ENCODE data around the gene TMEM179. TPM values are rescaled to one million over a fixed set of nuclear protein-coding genes. Genes with fewer than 3 reads are reported as not detected.

TMEM179 gene
- total RNA-seq, 2 donors from 2014 or later: not detected

DNA sequence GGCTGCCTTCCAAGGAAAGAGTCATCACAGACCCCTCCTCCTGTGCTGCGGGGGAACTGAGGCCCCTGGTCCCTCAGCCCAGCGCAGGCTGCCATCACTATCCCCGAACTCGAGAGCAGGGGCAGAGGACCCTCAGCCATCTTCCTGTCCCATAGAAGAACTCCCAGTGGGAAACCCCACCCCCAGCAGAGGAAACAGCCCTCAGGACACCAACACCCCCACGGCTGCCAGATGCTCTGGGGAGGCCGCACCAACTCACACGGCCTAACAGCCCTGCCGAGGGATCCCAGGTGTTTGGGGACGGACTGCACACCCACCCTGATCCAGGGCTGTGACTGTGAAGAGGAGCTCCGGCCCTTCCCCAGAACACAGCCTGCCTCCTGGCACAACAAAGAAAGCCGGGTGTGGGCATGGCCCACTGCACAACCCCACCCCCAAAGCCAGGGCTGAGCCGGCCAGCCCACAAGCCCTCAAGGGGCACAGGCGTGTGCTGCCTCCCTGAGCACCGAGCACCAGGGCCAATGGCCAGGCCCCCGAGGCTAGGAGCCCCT lies 41.3 kb downstream of the TMEM179 start:
- DNase-seq (no peak), ATAC-seq (no peak)
- H3K4me1 Mint-ChIP-seq: peaks cover 8% of the 10 kb centered on the region
- H3K4me3 Mint-ChIP-seq: no peak overlapping the region
- H3K27ac Mint-ChIP-seq: no peak overlapping the region
- no peaks in the 10 kb centered on the region for H3K36me3 Mint-ChIP-seq (ENCODE audit: low read depth)
- no peaks in the 10 kb centered on the region for H3K9me3 ChIP-seq (ENCODE audit: control insufficient read depth, low read length, poor library complexity, severe bottlenecking)
- H3K27me3 Mint-ChIP-seq: peaks cover 46% of the 10 kb centered on the region

DNA sequence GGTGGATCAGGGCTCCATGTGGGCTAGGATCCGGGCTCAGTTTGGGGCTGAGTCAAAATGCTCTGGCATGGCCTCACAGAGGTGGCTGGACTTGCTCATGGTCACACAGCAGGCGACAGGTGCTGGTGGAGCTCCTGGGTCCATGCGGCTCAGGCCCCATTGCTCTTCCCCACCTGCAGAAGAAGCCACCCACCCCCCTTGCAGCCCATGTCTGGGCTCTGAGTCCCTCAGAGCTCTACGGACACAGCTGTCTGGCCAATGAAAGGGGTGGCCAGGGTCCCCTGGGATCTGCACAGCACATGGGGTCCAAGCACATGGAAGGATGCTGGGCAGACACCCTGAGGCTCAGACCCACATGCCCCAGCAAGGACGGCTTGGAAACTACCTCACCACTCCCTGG lies 42.0 kb downstream of the TMEM179 start:
- no peak for DNase-seq
- Mint-ChIP-seq H3K4me1 (peaks cover 8% of the 10 kb centered on the region), H3K27ac (no peak overlapping the region), H3K4me3 (no peak overlapping the region), H3K36me3 (ENCODE audit: low read depth) (no peaks in the 10 kb centered on the region), H3K27me3 (peaks cover 47% of the 10 kb centered on the region)
- no peaks in the 10 kb centered on the region for H3K9me3 ChIP-seq (ENCODE audit: control insufficient read depth, low read length, poor library complexity, severe bottlenecking)
- ATAC-seq: no peak

DNA sequence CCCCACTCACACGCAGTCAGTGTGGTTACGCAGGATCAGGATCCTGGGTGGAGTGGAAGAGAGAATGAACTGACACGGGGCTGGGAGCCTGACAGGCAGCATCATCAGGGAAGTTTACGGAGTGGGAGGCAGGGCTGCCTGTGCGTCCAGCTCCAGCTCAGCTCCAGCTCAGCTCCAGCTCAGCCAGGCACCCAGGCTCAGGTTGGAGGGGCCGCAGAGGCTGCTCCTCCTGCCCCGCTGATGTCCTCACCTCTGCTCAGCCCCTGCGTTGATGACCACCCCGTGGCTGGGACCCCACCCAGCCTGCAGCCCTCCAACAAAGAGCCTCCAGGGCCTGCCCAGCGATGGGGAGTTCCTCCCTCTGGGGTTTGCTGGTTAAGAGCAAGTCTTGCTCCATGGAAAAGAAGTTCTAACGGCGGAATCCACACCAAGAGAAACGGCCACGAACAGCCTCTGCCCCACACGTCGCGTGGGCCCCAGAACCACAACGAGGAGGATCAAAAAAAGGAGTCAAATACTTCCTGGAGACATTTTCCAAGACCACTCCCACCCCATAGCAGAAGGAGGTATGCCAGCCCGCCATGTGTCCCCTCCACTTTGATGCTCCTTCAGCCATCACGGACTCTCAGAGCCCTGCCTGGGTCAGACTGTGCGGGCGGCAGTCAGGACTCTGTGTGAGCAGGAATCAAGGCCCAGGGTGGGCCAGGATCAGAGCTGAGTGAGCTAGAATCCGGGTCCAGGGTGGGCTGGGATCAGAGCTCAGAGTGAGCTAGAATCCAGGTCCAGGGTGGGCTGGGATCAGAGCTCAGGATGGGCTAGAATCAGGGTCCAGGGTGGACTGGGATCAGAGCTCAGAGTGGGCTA lies 42.7 kb downstream of the TMEM179 start:
- H3K27ac Mint-ChIP-seq: no peak overlapping the region
- DNase-seq (no peak), ATAC-seq (no peak)
- no peaks in the 10 kb centered on the region for H3K9me3 ChIP-seq (ENCODE audit: control insufficient read depth, low read length, poor library complexity, severe bottlenecking)
- peaks cover 49% of the 10 kb centered on the region for H3K27me3 Mint-ChIP-seq
- H3K4me1 Mint-ChIP-seq: peaks cover 8% of the 10 kb centered on the region
- no peaks in the 10 kb centered on the region for H3K36me3 Mint-ChIP-seq (ENCODE audit: low read depth)
- no peak overlapping the region for H3K4me3 Mint-ChIP-seq

DNA sequence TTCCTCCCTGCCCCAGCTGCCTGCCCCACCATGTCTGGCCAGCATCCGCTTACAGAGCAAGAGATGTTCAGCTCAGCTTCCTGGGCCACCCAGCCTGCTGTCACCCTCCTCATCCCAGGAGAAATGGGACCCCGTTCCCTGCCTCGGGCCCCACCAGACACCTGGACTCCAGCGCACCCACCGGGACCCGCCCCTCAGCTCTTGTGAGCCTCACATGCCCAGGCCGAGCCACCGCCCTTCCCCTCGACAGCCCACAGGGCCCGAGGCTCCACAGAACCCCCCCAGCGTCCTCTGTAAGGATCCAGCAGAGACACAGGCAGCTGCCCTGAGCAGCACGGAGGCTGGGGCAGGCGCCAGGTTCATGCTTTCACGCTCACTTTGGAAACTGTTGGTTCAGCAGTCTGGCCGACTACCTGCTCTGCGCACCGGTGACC lies 43.4 kb downstream of the TMEM179 start:
- Mint-ChIP-seq H3K4me1 (peaks cover 8% of the 10 kb centered on the region), H3K4me3 (no peak overlapping the region), H3K27me3 (peaks cover 42% of the 10 kb centered on the region), H3K27ac (no peak overlapping the region), H3K36me3 (ENCODE audit: low read depth) (no peaks in the 10 kb centered on the region)
- no peak for ATAC-seq
- no peaks in the 10 kb centered on the region for H3K9me3 ChIP-seq (ENCODE audit: control insufficient read depth, low read length, poor library complexity, severe bottlenecking)
- DNase-seq: no peak

DNA sequence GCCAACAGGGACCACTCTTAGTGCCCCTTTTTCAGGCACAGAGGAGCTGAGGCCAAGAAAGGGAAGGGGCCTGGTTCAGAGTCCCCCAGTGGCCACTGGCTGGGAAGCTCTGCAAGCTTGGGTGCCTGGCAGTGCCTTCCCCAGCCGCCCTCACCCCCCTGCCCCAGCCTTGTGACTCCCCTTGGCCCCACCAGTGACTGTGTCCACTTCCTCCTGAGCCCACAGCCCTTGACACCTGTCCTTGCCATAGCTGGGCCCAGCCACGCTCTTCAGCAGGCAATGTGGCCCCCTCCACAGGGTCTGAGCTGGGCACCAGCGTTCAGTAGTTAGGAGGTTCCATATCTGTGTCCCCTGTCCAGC lies 44.0 kb downstream of the TMEM179 start:
- Mint-ChIP-seq H3K27ac (no peak overlapping the region), H3K4me3 (no peak overlapping the region), H3K27me3 (peaks cover 37% of the 10 kb centered on the region), H3K4me1 (peaks cover 8% of the 10 kb centered on the region), H3K36me3 (ENCODE audit: low read depth) (no peaks in the 10 kb centered on the region)
- no peak for ATAC-seq
- H3K9me3 ChIP-seq (ENCODE audit: control insufficient read depth, low read length, poor library complexity, severe bottlenecking): no peaks in the 10 kb centered on the region
- DNase-seq: no peak

DNA sequence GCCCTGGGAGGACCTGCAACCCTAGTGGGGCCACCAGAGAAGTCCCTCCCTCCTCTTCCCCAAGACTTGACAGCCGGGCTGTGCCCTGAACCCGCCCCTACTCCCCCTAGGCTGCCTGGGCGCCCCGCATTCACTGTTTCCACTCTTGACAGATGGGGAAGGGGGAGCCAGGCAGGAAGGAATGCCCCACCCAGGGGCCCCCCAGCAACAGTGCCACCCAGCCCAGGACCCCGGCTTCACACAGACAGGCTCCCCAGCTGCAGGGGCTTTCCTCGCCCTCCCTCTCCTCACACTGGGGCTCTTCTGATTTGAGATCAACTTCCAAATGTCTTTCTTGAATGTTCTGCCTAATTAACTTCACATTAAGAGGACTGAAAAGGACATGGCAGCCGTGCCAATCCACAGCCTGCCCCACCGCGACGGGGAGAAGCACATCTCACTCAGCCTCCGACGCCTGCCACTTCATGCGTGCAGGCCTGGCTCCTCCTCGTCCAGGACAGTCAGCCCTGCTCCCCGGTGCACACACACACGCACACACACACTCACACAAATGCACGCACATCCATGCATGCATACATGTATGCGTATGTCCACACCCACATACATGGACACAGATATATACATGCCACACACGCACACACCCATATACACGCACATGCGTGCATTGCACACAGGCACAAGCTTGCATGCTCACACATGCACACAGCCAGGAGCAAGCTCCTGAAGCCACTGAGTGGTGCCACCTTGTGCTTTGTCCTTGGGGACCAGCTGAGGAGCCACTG lies 44.6 kb downstream of the TMEM179 start:
- H3K36me3 Mint-ChIP-seq (ENCODE audit: low read depth): no peaks in the 10 kb centered on the region
- H3K9me3 ChIP-seq (ENCODE audit: control insufficient read depth, low read length, poor library complexity, severe bottlenecking): no peaks in the 10 kb centered on the region
- ATAC-seq (no peak), DNase-seq (no peak)
- peak overlapping the region; percentile 70 for H3K27ac Mint-ChIP-seq
- no peak overlapping the region for H3K4me3 Mint-ChIP-seq
- peaks cover 36% of the 10 kb centered on the region for H3K27me3 Mint-ChIP-seq
- H3K4me1 Mint-ChIP-seq: peaks cover 8% of the 10 kb centered on the region

DNA sequence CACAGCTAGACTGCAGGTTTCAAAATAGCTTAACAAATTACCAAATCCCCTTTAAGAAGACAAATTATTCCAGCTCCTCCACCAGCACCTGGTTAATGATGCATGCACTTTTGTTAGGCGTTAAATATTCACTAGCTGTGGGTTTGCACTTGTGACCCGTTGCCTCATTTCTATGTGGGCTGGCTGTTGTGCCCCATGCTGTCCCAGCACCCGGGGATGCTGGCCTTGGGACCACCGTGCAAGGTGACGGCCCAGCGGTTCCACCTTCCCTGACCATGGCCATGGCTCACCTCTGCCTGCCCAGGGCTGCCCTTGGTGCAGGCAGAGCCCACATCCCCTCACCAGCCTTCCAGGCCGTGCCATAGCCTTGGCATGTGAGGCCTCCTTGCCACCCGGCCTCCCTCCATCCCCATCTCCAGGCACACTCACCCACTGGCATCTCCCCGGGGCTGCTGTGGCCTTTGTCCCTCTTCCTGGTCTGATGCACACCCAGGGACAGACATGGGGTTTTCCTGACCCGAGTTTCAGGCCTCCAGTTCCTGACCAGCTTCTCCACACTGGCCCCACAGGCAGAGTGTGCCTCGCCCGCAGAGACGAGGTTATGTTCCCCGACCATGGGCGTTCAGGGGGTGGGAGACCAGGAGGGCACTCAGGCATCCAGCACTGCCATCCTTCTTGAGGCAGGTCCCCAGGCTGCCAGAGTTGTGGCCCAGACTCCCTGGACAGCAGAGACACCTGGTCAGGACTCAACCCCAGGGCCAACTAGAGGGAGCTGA lies 45.4 kb downstream of the TMEM179 start:
- Mint-ChIP-seq H3K27ac (no peak overlapping the region), H3K4me3 (no peak overlapping the region), H3K4me1 (peaks cover 8% of the 10 kb centered on the region), H3K36me3 (ENCODE audit: low read depth) (no peaks in the 10 kb centered on the region), H3K27me3 (peaks cover 31% of the 10 kb centered on the region)
- no peaks in the 10 kb centered on the region for H3K9me3 ChIP-seq (ENCODE audit: control insufficient read depth, low read length, poor library complexity, severe bottlenecking)
- DNase-seq (no peak), ATAC-seq (no peak)

DNA sequence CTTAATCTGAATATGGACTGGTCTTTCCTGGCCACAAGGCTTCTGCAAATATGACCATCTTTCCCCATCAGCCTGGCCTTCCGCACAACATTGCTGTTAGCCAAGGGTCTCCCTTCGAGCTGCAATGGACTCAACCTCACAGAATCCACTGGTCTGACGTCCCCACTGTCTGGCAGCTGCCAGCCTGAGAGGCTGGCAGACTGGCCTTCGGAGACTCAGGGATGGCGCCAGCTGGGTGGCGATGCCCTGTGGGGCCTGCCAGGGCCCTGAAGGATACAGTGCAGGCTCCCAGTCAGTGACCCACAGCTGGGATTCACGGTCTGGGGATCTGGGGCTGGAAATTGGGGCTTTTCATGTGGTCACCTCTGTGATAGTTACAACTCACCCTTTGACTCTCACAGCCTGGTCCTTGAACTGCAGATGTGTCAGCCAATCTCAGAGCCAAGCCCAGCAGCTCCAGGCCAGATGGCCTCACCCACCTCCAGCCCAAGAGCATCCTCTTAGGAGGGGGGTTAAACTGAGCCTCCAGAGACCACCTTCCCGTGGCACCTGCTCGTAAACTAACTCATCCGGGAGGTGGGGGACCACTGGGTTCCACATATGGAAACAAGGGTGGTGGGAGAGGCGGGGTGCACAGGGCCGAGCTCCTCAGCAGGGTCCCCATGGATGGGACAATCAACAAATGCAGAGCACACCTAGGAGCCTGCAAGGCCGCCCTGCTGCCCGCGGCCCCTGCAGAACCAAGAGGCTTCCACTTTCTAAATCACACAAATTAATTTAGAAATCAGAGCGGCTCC lies 46.1 kb downstream of the TMEM179 start:
- H3K27ac Mint-ChIP-seq: no peak overlapping the region
- peaks cover 30% of the 10 kb centered on the region for H3K27me3 Mint-ChIP-seq
- no peak overlapping the region for H3K4me3 Mint-ChIP-seq
- peak in 1 of 3 donors; percentile 4 for DNase-seq
- no peaks in the 10 kb centered on the region for H3K36me3 Mint-ChIP-seq (ENCODE audit: low read depth)
- no peak for ATAC-seq
- peaks cover 6% of the 10 kb centered on the region for H3K4me1 Mint-ChIP-seq
- no peaks in the 10 kb centered on the region for H3K9me3 ChIP-seq (ENCODE audit: control insufficient read depth, low read length, poor library complexity, severe bottlenecking)

DNA sequence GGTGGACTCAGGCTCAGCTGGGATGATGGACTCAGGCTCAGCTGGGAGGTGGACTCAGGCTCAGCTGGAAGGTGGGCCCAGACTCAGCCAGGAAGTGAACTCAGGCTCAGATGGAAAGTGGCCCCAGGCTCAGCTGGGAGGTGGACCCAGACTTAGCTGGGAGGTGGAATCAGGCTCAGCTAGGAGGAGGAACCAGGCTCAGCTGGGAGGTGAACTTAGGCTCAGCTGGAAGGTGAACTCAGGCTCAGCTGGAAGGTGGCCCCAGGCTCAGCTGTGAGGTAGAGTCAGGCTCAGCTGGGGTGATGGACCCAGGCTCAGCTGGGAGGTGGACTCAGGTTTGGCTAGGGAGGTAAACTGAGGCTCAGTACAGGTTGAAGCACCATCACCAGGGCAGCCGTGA lies 46.8 kb downstream of the TMEM179 start:
- ATAC-seq (no peak), DNase-seq (peak in 1 of 3 donors; percentile 4)
- no peak overlapping the region for H3K27ac Mint-ChIP-seq
- H3K4me1 Mint-ChIP-seq: peaks cover 6% of the 10 kb centered on the region
- no peaks in the 10 kb centered on the region for H3K36me3 Mint-ChIP-seq (ENCODE audit: low read depth)
- peaks cover 36% of the 10 kb centered on the region for H3K27me3 Mint-ChIP-seq
- H3K4me3 Mint-ChIP-seq: no peak overlapping the region
- no peaks in the 10 kb centered on the region for H3K9me3 ChIP-seq (ENCODE audit: control insufficient read depth, low read length, poor library complexity, severe bottlenecking)

DNA sequence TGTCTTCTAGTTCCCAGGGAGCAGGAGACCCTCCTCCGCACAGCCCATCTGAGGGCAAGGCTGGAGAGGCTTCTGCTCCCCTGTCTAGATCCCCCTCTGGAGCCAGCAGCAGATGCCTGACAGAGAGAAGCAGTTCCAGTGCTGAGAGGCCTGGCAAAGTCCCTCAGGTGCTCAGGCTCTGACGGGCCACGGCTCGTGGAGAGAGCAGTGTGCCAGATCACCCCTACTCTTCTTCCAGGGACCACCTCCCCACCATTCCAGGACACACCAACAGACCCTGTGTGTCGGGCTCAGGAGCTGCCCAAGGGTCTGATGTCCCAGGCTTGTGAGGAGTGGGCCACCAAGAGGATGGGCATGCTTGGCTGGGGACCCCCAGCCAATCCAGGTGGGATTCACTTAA lies 47.5 kb downstream of the TMEM179 start:
- H3K27ac Mint-ChIP-seq: no peak overlapping the region
- ATAC-seq (no peak), DNase-seq (peak in 2 of 3 donors; percentile 1)
- H3K4me1 Mint-ChIP-seq: peaks cover 6% of the 10 kb centered on the region
- H3K9me3 ChIP-seq (ENCODE audit: control insufficient read depth, low read length, poor library complexity, severe bottlenecking): no peaks in the 10 kb centered on the region
- H3K4me3 Mint-ChIP-seq: no peak overlapping the region
- H3K36me3 Mint-ChIP-seq (ENCODE audit: low read depth): no peaks in the 10 kb centered on the region
- peaks cover 41% of the 10 kb centered on the region for H3K27me3 Mint-ChIP-seq

DNA sequence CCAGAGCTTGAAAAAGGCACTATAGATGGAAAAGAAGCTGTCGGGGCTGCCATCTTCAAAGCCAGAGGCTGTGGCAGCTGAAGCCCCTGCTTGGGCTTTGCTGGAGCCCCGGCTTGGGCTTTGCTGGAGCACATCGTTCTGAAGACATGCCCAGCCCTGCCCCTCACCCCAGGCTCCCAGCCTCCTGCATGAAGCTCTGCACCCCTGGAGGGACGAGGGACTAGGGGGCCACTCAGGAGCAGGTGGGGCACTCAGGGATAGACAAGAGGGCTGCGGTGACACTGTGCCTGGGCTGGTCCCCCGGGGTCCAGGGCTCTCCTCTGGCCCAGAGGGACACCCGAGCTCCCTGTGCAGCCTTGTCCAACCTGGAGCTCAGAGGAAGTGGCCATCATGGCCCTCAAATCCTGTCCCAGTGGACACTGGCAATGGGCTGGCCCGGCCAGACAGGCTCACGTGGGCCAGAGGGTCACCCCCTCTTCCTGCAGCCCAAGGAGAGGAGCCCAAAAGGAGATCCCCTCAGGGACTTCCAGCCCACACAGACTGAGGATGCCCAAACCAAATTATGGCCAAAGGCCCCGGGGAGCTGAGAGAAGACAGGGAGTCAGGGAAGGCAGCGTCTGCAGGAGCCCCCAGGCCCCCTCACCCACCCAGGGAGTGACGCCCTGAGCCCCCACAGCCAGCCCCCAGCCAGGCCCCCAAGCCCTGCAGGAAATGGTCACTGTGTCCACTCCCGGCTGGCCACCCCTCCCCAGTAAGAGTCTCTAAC lies 48.1 kb downstream of the TMEM179 start:
- Mint-ChIP-seq H3K36me3 (ENCODE audit: low read depth) (no peaks in the 10 kb centered on the region), H3K4me1 (peaks cover 6% of the 10 kb centered on the region), H3K27ac (no peak overlapping the region), H3K4me3 (no peak overlapping the region), H3K27me3 (peaks cover 36% of the 10 kb centered on the region)
- no peaks in the 10 kb centered on the region for H3K9me3 ChIP-seq (ENCODE audit: control insufficient read depth, low read length, poor library complexity, severe bottlenecking)
- DNase-seq (peak in 2 of 3 donors; percentile 1 to 8), ATAC-seq (no peak)

Measured in T-helper 17 cell (primary cell).